CD4-positive, alpha-beta T cell (primary cell): Measurements from ENCODE around the gene NPLOC4. TPM values are rescaled to one million over a fixed set of nuclear protein-coding genes. Genes with fewer than 3 reads are reported as not detected.
"Not testable (repeated sequence)": the region's sequence is repeated elsewhere in the genome, so short reads cannot be mapped to it uniquely, and the experiment has no call there.

Experiments used
- ATAC-seq: fragments of 200-7000 bp; cut with Tn5 transposase; one replicate; pipeline ENCODE4 v1.10.0; 2022; ENCODE audit warnings: mild to moderate bottlenecking; ENCODE audit not compliant: poor library complexity
- CTCF ChIA-PET: fragments of 350-600 bp; sonication (Branson Sonifier 250); formaldehyde crosslinking; loops from one replicate; lab custom pipeline; 2021; ENCODE audit warnings: antibody characterized with exemption, inconsistent platforms; lab: Charles Lee
- POLR2A ChIA-PET: fragments of 350-600 bp; sonication (Branson Sonifier 250); formaldehyde crosslinking; loops from one replicate; lab custom pipeline; 2021; ENCODE audit warnings: antibody characterized with exemption, inconsistent platforms; lab: Charles Lee
- DNase-seq, 14 experiments: peaks; one replicate each; pipeline ENCODE4 v3.0.0-alpha.2; 2013 to 2020; ENCODE audit warnings: mixed read lengths in 2 of 14
- H3K27ac ChIP-seq, 2 donors: one replicate each; pipeline versions ENCODE4 v1.5.1 to v1.7.0; 2013; ENCODE audit warnings: low read length in 2 of 2, low read depth in 1 of 2, mild to moderate bottlenecking in 1 of 2
- H3K27me3 ChIP-seq, 2 experiments: 1 replicate in 1 of 2; 2 replicates in 1 of 2; pipeline versions ENCODE4 v1.6.1 to v1.7.0; 2013; ENCODE audit warnings: low read length in 2 of 2, control low read depth in 1 of 2, mild to moderate bottlenecking in 1 of 2, moderate library complexity in 1 of 2; ENCODE audit not compliant: insufficient read depth in 2 of 2, control insufficient read depth in 1 of 2
- H3K36me3 ChIP-seq: one replicate; pipeline ENCODE4 v1.6.1; 2013; ENCODE audit warnings: low read length, control low read depth; ENCODE audit not compliant: insufficient read depth
- H3K4me1 ChIP-seq: one replicate; pipeline ENCODE4 v1.6.1; 2013; ENCODE audit warnings: low read length, control low read depth; ENCODE audit not compliant: insufficient read depth
- H3K4me3 ChIP-seq: one replicate; pipeline ENCODE4 v1.5.1; 2013; ENCODE audit warnings: mild to moderate bottlenecking, low read length, moderate library complexity
- H3K9me3 ChIP-seq, 2 experiments: 1 replicate in 1 of 2; 2 replicates in 1 of 2; pipeline versions ENCODE4 v1.6.1 to v1.7.0; 2013; ENCODE audit warnings: low read length in 2 of 2, mild to moderate bottlenecking in 2 of 2, control low read depth in 1 of 2, moderate library complexity in 1 of 2; ENCODE audit not compliant: control insufficient read depth in 1 of 2, insufficient read depth in 1 of 2
- H3K27ac Mint-ChIP-seq: one replicate; pipeline ENCODE4 v1.8.0; 2020; ENCODE audit warnings: mixed read lengths
- H3K27me3 Mint-ChIP-seq: one replicate; pipeline ENCODE4 v1.8.0; 2021; ENCODE audit warnings: mixed read lengths
- H3K36me3 Mint-ChIP-seq: one replicate; pipeline ENCODE4 v1.8.0; 2021; ENCODE audit warnings: low read depth, mixed read lengths
- H3K4me1 Mint-ChIP-seq: one replicate; pipeline ENCODE4 v1.8.0; 2021; ENCODE audit warnings: low read depth, mixed read lengths
- H3K4me3 Mint-ChIP-seq: one replicate; pipeline ENCODE4 v1.8.0; 2020; ENCODE audit warnings: mild to moderate bottlenecking, mixed read lengths
- H3K9me3 Mint-ChIP-seq: one replicate; pipeline ENCODE4 v1.8.0; 2020; ENCODE audit warnings: mixed read lengths
- intact Hi-C, 2 experiments: fragments of 100-400 bp; cut with DNase I in 1 of 2; cut with micrococcal nuclease in 1 of 2; formaldehyde crosslinking; loops; one replicate each; pipeline versions ENCODE4 v1.15.1 to v1.9.0; 2023 to 2025; cut with DNase I, micrococcal nuclease
- total RNA-seq, 174 experiments: library from RNA in 2 of 174; stranded (reverse) in 2 of 174; gene quantifications; one replicate each; pipeline ENCODE4 v1.2.3 and lab custom pipeline; 2021 to 2026
- TF ChIP-seq, protein P1 (sequence below): fragments of 200-600 bp; IDR thresholded peaks from one replicate; pipeline ENCODE4 v1.8.0; 2022; ENCODE audit warnings: antibody characterized with exemption, mild to moderate bottlenecking

Gene NPLOC4
- total RNA-seq, 2 experiments from 2014 or later, result 61.0 to 62.4 TPM

- CTCF ChIA-PET, result no interaction called here
Measured at GRCh38 chr17:81533339-81534141, 103.4 kb downstream of the NPLOC4 start.

GRCh38 chr17:81532490-81533287 is 104.2 kb downstream of the NPLOC4 start:
- no peak overlapping the region for H3K4me3 ChIP-seq
- Mint-ChIP-seq H3K4me1 (no peaks in the 10 kb centered on the region), H3K27me3 (peaks cover 26% of the 10 kb centered on the region), H3K36me3 (no peaks in the 10 kb centered on the region), H3K9me3 (no peaks in the 10 kb centered on the region), H3K27ac (no peak overlapping the region), H3K4me3 (no peak overlapping the region)
- H3K4me1 ChIP-seq, result peaks cover 8% of the 10 kb centered on the region
- CTCF ChIA-PET, result no interaction called here
- no peak for ATAC-seq
- POLR2A ChIA-PET, result no interaction called here
- no peak for DNase-seq
- intact Hi-C loops, result no loop called here
- H3K27ac ChIP-seq, result no peak overlapping the region
- H3K27me3 ChIP-seq, result peaks cover 27 to 47% of the 10 kb centered on the region in 2 experiments
- TF ChIP-seq, protein P1, sequence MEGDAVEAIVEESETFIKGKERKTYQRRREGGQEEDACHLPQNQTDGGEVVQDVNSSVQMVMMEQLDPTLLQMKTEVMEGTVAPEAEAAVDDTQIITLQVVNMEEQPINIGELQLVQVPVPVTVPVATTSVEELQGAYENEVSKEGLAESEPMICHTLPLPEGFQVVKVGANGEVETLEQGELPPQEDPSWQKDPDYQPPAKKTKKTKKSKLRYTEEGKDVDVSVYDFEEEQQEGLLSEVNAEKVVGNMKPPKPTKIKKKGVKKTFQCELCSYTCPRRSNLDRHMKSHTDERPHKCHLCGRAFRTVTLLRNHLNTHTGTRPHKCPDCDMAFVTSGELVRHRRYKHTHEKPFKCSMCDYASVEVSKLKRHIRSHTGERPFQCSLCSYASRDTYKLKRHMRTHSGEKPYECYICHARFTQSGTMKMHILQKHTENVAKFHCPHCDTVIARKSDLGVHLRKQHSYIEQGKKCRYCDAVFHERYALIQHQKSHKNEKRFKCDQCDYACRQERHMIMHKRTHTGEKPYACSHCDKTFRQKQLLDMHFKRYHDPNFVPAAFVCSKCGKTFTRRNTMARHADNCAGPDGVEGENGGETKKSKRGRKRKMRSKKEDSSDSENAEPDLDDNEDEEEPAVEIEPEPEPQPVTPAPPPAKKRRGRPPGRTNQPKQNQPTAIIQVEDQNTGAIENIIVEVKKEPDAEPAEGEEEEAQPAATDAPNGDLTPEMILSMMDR, result no peak
- H3K9me3 ChIP-seq, result peaks cover 0 to 27% of the 10 kb centered on the region in 2 experiments
- H3K36me3 ChIP-seq, result no peaks in the 10 kb centered on the region

More at GRCh38 chr17:81533339-81534141, 103.4 kb downstream of the NPLOC4 start:
- H3K4me1 Mint-ChIP-seq, result no peaks in the 10 kb centered on the region
- H3K4me1 ChIP-seq, result peaks cover 9% of the 10 kb centered on the region
- H3K9me3 ChIP-seq, result peaks cover 0 to 30% of the 10 kb centered on the region in 2 experiments
- H3K36me3 ChIP-seq, result no peaks in the 10 kb centered on the region
- TF ChIP-seq, protein P1, result no peak
- peaks cover 32% of the 10 kb centered on the region for H3K27me3 Mint-ChIP-seq
- POLR2A ChIA-PET, result no interaction called here
- no peak overlapping the region for H3K27ac ChIP-seq
- H3K9me3 Mint-ChIP-seq, result no peaks in the 10 kb centered on the region
- H3K27ac Mint-ChIP-seq, result no peak overlapping the region
- no peak for ATAC-seq
- intact Hi-C loops, result no loop called here
- peaks cover 30 to 51% of the 10 kb centered on the region in 2 experiments for H3K27me3 ChIP-seq
- H3K36me3 Mint-ChIP-seq, result no peaks in the 10 kb centered on the region
- DNase-seq, result no peak
- H3K4me3 Mint-ChIP-seq, result no peak overlapping the region
- no peak overlapping the region for H3K4me3 ChIP-seq

- not testable (repeated sequence) for H3K4me3 Mint-ChIP-seq
Measured at GRCh38 chr17:81531998-81532404, 104.9 kb downstream of the NPLOC4 start.

DNA sequence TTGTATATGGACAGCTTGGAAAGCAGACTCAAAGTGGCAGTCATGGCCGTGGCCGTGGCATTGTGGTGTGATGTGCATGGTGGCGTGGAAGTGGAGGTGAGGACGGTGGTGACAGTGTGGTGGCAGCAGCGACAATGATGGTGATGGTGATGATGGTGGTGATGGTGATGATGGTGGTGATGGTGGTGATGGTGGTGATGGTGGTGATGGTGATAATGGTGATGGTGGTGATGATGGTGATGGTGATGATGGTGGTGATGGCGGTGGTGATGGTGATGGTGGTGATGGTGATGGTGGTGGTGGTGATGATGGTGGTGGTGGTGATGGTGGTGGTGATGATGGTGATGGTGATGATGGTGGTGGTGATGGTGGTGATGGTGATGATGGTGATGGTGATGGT is 105.9 kb downstream of the NPLOC4 start:
- H3K27ac ChIP-seq, intact Hi-C loops, H3K4me1 ChIP-seq, H3K36me3 Mint-ChIP-seq, H3K36me3 ChIP-seq, H3K27ac Mint-ChIP-seq, H3K9me3 Mint-ChIP-seq, DNase-seq, POLR2A ChIA-PET, H3K4me3 ChIP-seq, H3K4me1 Mint-ChIP-seq, H3K4me3 Mint-ChIP-seq, ATAC-seq, CTCF ChIA-PET: not testable (repeated sequence)
- H3K27me3 Mint-ChIP-seq, result peaks cover 28% of the 10 kb centered on the region
- Histone ChIP-seq H3K9me3 (peaks cover 0 to 18% of the 10 kb centered on the region in 2 experiments), H3K27me3 (peaks cover 22 to 39% of the 10 kb centered on the region in 2 experiments)

More at GRCh38 chr17:81531998-81532404, 104.9 kb downstream of the NPLOC4 start:
- POLR2A ChIA-PET, H3K4me1 ChIP-seq, ATAC-seq, H3K27ac Mint-ChIP-seq, H3K36me3 Mint-ChIP-seq, H3K4me1 Mint-ChIP-seq, H3K9me3 Mint-ChIP-seq, intact Hi-C loops, H3K27ac ChIP-seq, H3K4me3 ChIP-seq, H3K36me3 ChIP-seq, DNase-seq, CTCF ChIA-PET: not testable (repeated sequence)
- H3K27me3 ChIP-seq, result peaks cover 24 to 47% of the 10 kb centered on the region in 2 experiments
- H3K27me3 Mint-ChIP-seq, result peaks cover 24% of the 10 kb centered on the region
- peaks cover 0 to 23% of the 10 kb centered on the region in 2 experiments for H3K9me3 ChIP-seq
